ENCODE data around the gene ZHX3. TPM values are rescaled to one million over a fixed set of nuclear protein-coding genes. Genes with fewer than 3 reads are reported as not detected.

The ZHX3 gene
- total RNA-seq, 4 donors from 2014 or later: 19.2 to 32.9 (median 31.4) TPM

DNA sequence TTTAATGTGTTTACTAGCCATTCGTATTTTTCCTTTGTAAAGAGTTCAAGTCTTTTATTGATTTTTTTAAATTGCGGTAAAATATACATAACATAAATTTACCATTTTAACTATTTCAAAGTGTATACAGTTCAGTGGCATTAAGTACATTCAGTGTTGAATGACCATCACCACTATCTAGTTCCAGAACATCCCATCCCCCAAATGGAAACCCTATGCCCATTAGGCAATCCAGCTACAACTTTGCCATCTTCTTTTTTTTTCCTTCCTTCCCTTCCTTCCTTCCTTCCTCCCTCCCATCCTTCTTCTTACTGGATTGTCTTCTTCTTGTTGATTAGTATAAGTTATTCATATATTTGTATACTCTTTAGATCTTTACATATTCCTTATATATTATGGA, 31.7 kb upstream of the ZHX3 start:
- peaks cover 7% of the 10 kb centered on the region for H3K4me1 ChIP-seq
- no peak for DNase-seq (ENCODE audit: low spot score in 2 of 2)
- H3K27me3 ChIP-seq: no peaks in the 10 kb centered on the region
- H3K4me3 ChIP-seq: no peak overlapping the region
- H3K9me3 ChIP-seq: no peaks in the 10 kb centered on the region
- H3K36me3 ChIP-seq: peaks cover 70% of the 10 kb centered on the region
- 90% methylated on average over 2 of the region's 2 CpGs for WGBS
- TF ChIP-seq, protein P1, sequence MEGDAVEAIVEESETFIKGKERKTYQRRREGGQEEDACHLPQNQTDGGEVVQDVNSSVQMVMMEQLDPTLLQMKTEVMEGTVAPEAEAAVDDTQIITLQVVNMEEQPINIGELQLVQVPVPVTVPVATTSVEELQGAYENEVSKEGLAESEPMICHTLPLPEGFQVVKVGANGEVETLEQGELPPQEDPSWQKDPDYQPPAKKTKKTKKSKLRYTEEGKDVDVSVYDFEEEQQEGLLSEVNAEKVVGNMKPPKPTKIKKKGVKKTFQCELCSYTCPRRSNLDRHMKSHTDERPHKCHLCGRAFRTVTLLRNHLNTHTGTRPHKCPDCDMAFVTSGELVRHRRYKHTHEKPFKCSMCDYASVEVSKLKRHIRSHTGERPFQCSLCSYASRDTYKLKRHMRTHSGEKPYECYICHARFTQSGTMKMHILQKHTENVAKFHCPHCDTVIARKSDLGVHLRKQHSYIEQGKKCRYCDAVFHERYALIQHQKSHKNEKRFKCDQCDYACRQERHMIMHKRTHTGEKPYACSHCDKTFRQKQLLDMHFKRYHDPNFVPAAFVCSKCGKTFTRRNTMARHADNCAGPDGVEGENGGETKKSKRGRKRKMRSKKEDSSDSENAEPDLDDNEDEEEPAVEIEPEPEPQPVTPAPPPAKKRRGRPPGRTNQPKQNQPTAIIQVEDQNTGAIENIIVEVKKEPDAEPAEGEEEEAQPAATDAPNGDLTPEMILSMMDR (IDR thresholded peaks at IDR 0.05): no peak
- TF ChIP-seq POLR2A (IDR thresholded peaks at IDR 0.05) (no peak), EP300 (IDR thresholded peaks at IDR 0.05) (no peak), POLR2AphosphoS5 (IDR thresholded peaks at IDR 0.05) (no peak)
- no peak overlapping the region for H3K27ac ChIP-seq

DNA sequence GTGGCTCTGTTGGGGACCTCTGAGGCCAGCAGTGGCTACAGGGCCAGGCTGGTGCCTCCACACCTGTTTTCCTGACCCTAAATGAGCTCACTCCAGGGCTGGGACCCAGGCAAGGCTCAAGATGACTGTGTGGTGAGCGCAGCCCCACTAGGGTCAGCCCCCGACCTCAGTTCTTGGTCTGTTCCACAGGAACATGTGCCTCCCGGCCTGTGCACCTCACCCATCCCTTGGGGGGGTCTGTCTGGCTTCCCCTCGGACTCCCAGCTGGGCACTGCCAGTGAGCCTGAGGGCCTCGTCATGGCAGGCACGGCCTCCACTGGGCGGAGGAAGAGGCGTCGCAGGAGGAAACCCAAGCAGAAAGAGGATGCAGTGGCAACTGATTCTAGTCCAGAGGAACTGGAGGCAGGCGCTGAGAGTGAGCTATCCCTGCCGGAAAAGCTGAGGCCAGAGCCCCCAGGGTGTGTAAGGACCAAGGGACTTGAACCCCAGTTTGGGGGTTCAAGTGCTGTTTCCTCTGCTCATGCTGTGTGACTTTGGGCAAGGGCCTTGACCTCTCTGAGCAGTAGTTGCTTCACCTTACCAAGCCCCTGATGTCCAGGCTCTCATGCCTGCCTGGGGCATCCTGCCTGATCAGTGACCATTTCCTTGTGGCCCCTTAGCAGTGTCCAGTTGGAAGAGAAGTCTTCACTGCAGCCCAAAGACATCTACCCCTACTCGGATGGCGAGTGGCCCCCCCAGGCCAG, 31.1 kb upstream of the ZHX3 start:
- 95% methylated on average over 10 of the region's 13 CpGs for WGBS
- no peaks in the 10 kb centered on the region for H3K9me3 ChIP-seq
- peaks cover 64% of the 10 kb centered on the region for H3K36me3 ChIP-seq
- H3K27me3 ChIP-seq: no peaks in the 10 kb centered on the region
- no peak overlapping the region for H3K27ac ChIP-seq
- peaks cover 11% of the 10 kb centered on the region for H3K4me1 ChIP-seq
- H3K4me3 ChIP-seq: no peak overlapping the region
- DNase-seq (ENCODE audit: low spot score in 2 of 2): no peak
- TF ChIP-seq, protein P1 (IDR thresholded peaks at IDR 0.05): no peak
- no peak for TF ChIP-seq POLR2A (IDR thresholded peaks at IDR 0.05)
- no peak for TF ChIP-seq EP300 (IDR thresholded peaks at IDR 0.05)
- TF ChIP-seq POLR2AphosphoS5 (IDR thresholded peaks at IDR 0.05): no peak

DNA sequence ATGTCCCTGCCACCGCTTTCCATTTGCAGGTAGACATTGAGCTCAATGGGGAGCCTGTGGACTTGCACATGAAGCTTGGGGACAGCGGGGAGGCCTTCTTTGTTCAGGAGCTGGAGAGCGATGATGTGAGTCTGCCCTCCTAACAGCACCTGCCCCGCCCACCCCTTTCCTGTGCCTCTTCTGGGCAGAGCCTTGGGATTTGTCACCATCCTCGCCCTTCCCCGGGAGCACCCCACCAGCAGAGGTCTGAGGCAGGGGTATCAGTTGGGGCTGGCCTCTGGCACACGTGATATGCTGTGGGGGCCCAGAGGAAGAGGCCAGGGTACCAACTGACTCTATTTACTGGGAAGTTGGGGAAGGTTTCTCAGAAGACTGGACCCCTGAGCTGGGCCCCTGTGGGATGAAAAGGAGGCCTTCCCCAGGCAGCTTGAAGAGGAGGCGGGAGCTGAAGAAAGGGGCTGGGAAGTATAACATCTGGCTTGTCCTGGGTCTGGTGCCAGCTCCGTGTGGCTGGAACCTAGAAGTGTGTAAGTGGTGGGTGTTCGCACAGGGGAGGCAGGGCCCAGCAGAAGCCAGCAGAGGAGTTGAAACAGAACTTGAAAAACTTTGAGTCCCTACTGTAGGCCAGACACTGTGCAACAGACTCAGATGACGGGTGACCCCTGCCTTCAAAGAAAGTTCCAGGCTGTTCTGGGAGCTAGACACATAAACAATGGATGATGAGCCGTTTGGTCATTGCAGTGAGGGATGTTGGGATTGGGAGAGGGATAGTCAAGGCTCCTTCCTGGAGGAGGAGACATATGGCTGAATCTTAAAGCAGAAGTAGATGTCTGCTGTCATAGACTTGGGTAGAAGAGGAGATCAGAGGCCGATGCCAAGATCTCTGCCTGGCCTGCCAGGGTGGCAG, 30.2 kb upstream of the ZHX3 start:
- Histone ChIP-seq H3K4me1 (peaks cover 13% of the 10 kb centered on the region), H3K4me3 (no peak overlapping the region), H3K27me3 (no peaks in the 10 kb centered on the region), H3K27ac (no peak overlapping the region), H3K36me3 (peaks cover 59% of the 10 kb centered on the region), H3K9me3 (no peaks in the 10 kb centered on the region)
- no peak for DNase-seq (ENCODE audit: low spot score in 2 of 2)
- TF ChIP-seq EP300 (IDR thresholded peaks at IDR 0.05): no peak
- no peak for TF ChIP-seq POLR2AphosphoS5 (IDR thresholded peaks at IDR 0.05)
- TF ChIP-seq, protein P1 (IDR thresholded peaks at IDR 0.05): no peak
- TF ChIP-seq POLR2A (IDR thresholded peaks at IDR 0.05): no peak
- WGBS: 92% methylated on average over 8 of the region's 13 CpGs

DNA sequence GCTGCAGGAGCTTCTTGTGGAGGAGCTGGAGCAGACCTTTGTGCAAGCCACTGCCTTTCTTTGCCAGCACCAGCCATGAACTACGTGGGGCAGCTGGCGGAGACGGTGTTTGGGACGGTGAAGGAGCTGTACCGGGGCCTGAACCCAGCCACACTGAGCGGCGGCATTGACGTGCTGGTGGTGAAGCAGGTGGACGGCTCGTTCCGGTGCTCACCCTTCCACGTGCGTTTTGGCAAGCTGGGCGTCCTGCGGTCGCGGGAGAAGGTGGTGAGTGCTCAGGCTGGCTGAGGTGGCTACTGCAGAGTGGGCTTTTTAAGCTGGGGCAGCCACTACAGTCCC, 28.2 kb upstream of the ZHX3 start:
- DNase-seq (ENCODE audit: low spot score in 2 of 2): no peak
- Histone ChIP-seq H3K27ac (peak overlapping the region; percentile 25), H3K4me3 (no peak overlapping the region), H3K27me3 (no peaks in the 10 kb centered on the region), H3K9me3 (no peaks in the 10 kb centered on the region), H3K4me1 (peaks cover 34% of the 10 kb centered on the region), H3K36me3 (peaks cover 44% of the 10 kb centered on the region)
- 91% methylated on average over 16 of the region's 17 CpGs for WGBS
- TF ChIP-seq, protein P1 (IDR thresholded peaks at IDR 0.05): no peak
- no peak for TF ChIP-seq EP300 (IDR thresholded peaks at IDR 0.05)
- TF ChIP-seq POLR2A (IDR thresholded peaks at IDR 0.05): no peak
- TF ChIP-seq POLR2AphosphoS5 (IDR thresholded peaks at IDR 0.05): no peak

All from suprapubic skin (tissue), 4 donors.